ENCODE measurements around the gene TSSC4.

Gene TSSC4

GRCh38 chr11:2432171-2432621, 31.6 kb downstream of the TSSC4 start:
- Histone ChIP-seq H3K4me1 (ENCODE audit: low read depth, poor library complexity, severe bottlenecking) (no peaks in the 10 kb centered on the region), H3K79me2 (ENCODE audit: insufficient read depth, low read depth) (no peaks in the 10 kb centered on the region), H3K27me3 (ENCODE audit: insufficient read depth, low read depth) (no peaks in the 10 kb centered on the region; the same call in 1 of the 2 replicates), H3K9ac (no peak overlapping the region), H3K27ac (no peak overlapping the region), H3K36me3 (ENCODE audit: insufficient read depth) (no peaks in the 10 kb centered on the region), H4K20me1 (ENCODE audit: insufficient read depth) (no peaks in the 10 kb centered on the region), H2AFZ (ENCODE audit: low read depth) (no peak overlapping the region), H3K4me2 (no peak overlapping the region), H3K4me3 (IDR thresholded peaks at IDR 0.05; ENCODE audit: insufficient read depth, low read depth, low read length) (no peak overlapping the region)
- TF ChIP-seq CTCF (conservative IDR thresholded peaks at IDR 0.05; ENCODE audit: low read depth, low read length) = no peak

- H3K27ac ChIP-seq = no peak overlapping the region
- H3K4me1 ChIP-seq (ENCODE audit: low read depth, poor library complexity, severe bottlenecking) = no peaks in the 10 kb centered on the region
- no peaks in the 10 kb centered on the region for H3K79me2 ChIP-seq (ENCODE audit: insufficient read depth, low read depth)
- H2AFZ ChIP-seq (ENCODE audit: low read depth) = no peak overlapping the region
- H3K9ac ChIP-seq = no peak overlapping the region
- H3K4me2 ChIP-seq = no peak overlapping the region
- no peaks in the 10 kb centered on the region; the same call in 1 of the 2 replicates for H3K27me3 ChIP-seq (ENCODE audit: insufficient read depth, low read depth)
- no peaks in the 10 kb centered on the region for H4K20me1 ChIP-seq (ENCODE audit: insufficient read depth)
- no peaks in the 10 kb centered on the region for H3K36me3 ChIP-seq (ENCODE audit: insufficient read depth)
- H3K4me3 ChIP-seq (IDR thresholded peaks at IDR 0.05; ENCODE audit: insufficient read depth, low read depth, low read length) = no peak overlapping the region
- TF ChIP-seq CTCF (conservative IDR thresholded peaks at IDR 0.05; ENCODE audit: low read depth, low read length) = no peak
Observed at GRCh38 chr11:2432628-2433071, 32.1 kb downstream of the TSSC4 start.

- Histone ChIP-seq H2AFZ (ENCODE audit: low read depth) (no peak overlapping the region), H4K20me1 (ENCODE audit: insufficient read depth) (no peaks in the 10 kb centered on the region), H3K9ac (no peak overlapping the region), H3K27me3 (ENCODE audit: insufficient read depth, low read depth) (no peaks in the 10 kb centered on the region), H3K4me3 (IDR thresholded peaks at IDR 0.05; ENCODE audit: insufficient read depth, low read depth, low read length) (no peak overlapping the region), H3K4me1 (ENCODE audit: low read depth, poor library complexity, severe bottlenecking) (no peaks in the 10 kb centered on the region), H3K27ac (no peak overlapping the region), H3K4me2 (no peak overlapping the region), H3K79me2 (ENCODE audit: insufficient read depth, low read depth) (no peaks in the 10 kb centered on the region), H3K36me3 (ENCODE audit: insufficient read depth) (no peaks in the 10 kb centered on the region)
- TF ChIP-seq CTCF (conservative IDR thresholded peaks at IDR 0.05; ENCODE audit: low read depth, low read length) = no peak
Observed at GRCh38 chr11:2433106-2433925, 32.8 kb downstream of the TSSC4 start.

- no peaks in the 10 kb centered on the region for H3K27me3 ChIP-seq (ENCODE audit: insufficient read depth, low read depth)
- H3K36me3 ChIP-seq (ENCODE audit: insufficient read depth) = no peaks in the 10 kb centered on the region
- no peak overlapping the region for H3K4me2 ChIP-seq
- no peak for TF ChIP-seq CTCF (conservative IDR thresholded peaks at IDR 0.05; ENCODE audit: low read depth, low read length)
- no peaks in the 10 kb centered on the region for H3K4me1 ChIP-seq (ENCODE audit: low read depth, poor library complexity, severe bottlenecking)
- H4K20me1 ChIP-seq (ENCODE audit: insufficient read depth) = no peaks in the 10 kb centered on the region
- no peak overlapping the region for H2AFZ ChIP-seq (ENCODE audit: low read depth)
- no peak overlapping the region for H3K4me3 ChIP-seq (IDR thresholded peaks at IDR 0.05; ENCODE audit: insufficient read depth, low read depth, low read length)
- no peaks in the 10 kb centered on the region for H3K79me2 ChIP-seq (ENCODE audit: insufficient read depth, low read depth)
- no peak overlapping the region for H3K9ac ChIP-seq
- H3K27ac ChIP-seq = no peak overlapping the region
Observed at GRCh38 chr11:2434008-2434407, 33.5 kb downstream of the TSSC4 start.
